ENCODE measurements around the gene PPFIA1. TPM values are rescaled to one million over a fixed set of nuclear protein-coding genes. Genes with fewer than 3 reads are reported as not detected.
A peak's percentile ranks its signal among the peaks of the same experiment; 100 is the strongest.

Gene PPFIA1
- total RNA-seq, 2 donors from 2014 or later = 105 to 118 TPM

DNA sequence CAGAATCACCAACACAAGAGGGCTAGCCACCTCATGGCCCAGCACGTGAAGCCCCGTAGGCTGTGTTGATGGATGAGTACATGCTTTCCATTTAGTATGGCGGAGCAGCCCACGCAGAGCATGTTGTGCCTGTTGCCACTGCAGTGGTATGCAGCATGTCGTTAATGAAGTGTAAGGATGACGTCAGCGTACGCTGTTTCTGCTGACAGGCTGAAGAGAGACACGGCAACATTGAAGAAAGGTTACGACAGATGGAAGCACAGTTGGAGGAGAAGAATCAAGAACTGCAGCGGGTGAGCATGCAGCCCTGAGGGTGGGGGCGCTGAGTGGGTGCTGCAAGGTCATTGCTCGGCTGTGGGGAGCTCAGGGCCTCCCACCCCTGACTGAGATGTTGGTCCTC, 62.8 kb downstream of the PPFIA1 start:
- H3K9ac ChIP-seq (ENCODE audit: extremely low read depth, low read length, poor library complexity, severe bottlenecking) = no peak overlapping the region
- Mint-ChIP-seq H3K9me3 (no peaks in the 10 kb centered on the region), H3K36me3 (ENCODE audit: low read depth) (peaks cover 84% of the 10 kb centered on the region), H3K27me3 (ENCODE audit: insufficient read depth) (no peaks in the 10 kb centered on the region), H3K4me3 (no peak overlapping the region), H3K27ac (no peak overlapping the region), H3K4me1 (peaks cover 9% of the 10 kb centered on the region)
- no peaks in the 10 kb centered on the region for H3K9me3 ChIP-seq (ENCODE audit: control insufficient read depth, low read length)
- peaks cover 98% of the 10 kb centered on the region for H3K36me3 ChIP-seq (ENCODE audit: control insufficient read depth, insufficient read depth, low read length)
- DNase-seq = no peak
- 91 to 93% methylated on average over 12 to 13 of the region's 13 CpGs for WGBS, 2 experiments (ENCODE audit: insufficient coverage in 1 of 2, insufficient read length in 1 of 2)
- H3K27me3 ChIP-seq (ENCODE audit: control insufficient read depth, insufficient read depth, low read length, poor library complexity, severe bottlenecking) = no peaks in the 10 kb centered on the region
- H3K27ac ChIP-seq (ENCODE audit: low read depth, low read length) = no peak overlapping the region
- H3K4me3 ChIP-seq (ENCODE audit: low read length) = no peak overlapping the region
- TF ChIP-seq, protein P1, sequence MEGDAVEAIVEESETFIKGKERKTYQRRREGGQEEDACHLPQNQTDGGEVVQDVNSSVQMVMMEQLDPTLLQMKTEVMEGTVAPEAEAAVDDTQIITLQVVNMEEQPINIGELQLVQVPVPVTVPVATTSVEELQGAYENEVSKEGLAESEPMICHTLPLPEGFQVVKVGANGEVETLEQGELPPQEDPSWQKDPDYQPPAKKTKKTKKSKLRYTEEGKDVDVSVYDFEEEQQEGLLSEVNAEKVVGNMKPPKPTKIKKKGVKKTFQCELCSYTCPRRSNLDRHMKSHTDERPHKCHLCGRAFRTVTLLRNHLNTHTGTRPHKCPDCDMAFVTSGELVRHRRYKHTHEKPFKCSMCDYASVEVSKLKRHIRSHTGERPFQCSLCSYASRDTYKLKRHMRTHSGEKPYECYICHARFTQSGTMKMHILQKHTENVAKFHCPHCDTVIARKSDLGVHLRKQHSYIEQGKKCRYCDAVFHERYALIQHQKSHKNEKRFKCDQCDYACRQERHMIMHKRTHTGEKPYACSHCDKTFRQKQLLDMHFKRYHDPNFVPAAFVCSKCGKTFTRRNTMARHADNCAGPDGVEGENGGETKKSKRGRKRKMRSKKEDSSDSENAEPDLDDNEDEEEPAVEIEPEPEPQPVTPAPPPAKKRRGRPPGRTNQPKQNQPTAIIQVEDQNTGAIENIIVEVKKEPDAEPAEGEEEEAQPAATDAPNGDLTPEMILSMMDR (conservative IDR thresholded peaks at IDR 0.05) = no peak
- peaks cover 7% of the 10 kb centered on the region for H3K4me1 ChIP-seq (ENCODE audit: control insufficient read depth, insufficient read depth, low read length)

DNA sequence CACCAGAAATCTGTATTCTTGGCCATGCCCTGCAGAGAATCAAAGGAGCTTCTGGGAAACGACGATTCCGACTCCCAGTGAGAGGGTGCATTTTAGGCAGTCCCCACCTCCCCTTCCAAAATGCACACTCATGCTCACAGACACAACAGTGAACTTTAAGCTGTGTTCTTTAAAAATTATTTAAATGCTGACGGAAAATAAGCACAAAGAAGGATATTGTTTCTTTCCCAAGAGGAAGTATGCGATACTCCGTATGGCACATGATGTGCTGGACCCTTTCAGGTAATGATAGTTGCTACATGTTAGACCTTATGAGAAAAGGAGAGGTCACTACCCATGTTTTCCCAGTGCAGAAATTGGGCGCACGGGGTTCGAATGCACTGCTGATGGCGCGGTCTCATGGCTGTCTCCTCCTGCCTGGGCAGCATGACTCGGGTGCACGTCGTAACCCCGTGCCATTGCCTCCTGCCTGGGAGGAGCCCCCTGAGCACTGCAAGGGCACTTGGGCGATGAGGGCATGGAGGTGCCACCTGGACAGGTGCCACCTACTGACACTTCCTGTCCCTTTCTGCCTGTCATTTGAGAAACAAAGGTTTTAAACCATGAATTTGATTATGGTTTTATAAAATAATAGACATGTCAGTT, 64.0 kb downstream of the PPFIA1 start:
- Mint-ChIP-seq H3K9me3 (no peaks in the 10 kb centered on the region), H3K27me3 (ENCODE audit: insufficient read depth) (no peaks in the 10 kb centered on the region), H3K27ac (no peak overlapping the region), H3K4me1 (peaks cover 6% of the 10 kb centered on the region), H3K36me3 (ENCODE audit: low read depth) (peaks cover 87% of the 10 kb centered on the region), H3K4me3 (no peak overlapping the region)
- no peak overlapping the region for H3K27ac ChIP-seq (ENCODE audit: low read depth, low read length)
- peaks cover 7% of the 10 kb centered on the region for H3K4me1 ChIP-seq (ENCODE audit: control insufficient read depth, insufficient read depth, low read length)
- no peak for DNase-seq
- TF ChIP-seq, protein P1 (conservative IDR thresholded peaks at IDR 0.05) = no peak
- no peaks in the 10 kb centered on the region for H3K27me3 ChIP-seq (ENCODE audit: control insufficient read depth, insufficient read depth, low read length, poor library complexity, severe bottlenecking)
- H3K4me3 ChIP-seq (ENCODE audit: low read length) = no peak overlapping the region
- H3K36me3 ChIP-seq (ENCODE audit: control insufficient read depth, insufficient read depth, low read length) = peaks cover 97% of the 10 kb centered on the region
- H3K9me3 ChIP-seq (ENCODE audit: control insufficient read depth, low read length) = no peaks in the 10 kb centered on the region
- no peak overlapping the region for H3K9ac ChIP-seq (ENCODE audit: extremely low read depth, low read length, poor library complexity, severe bottlenecking)
- WGBS, 2 experiments (ENCODE audit: insufficient coverage in 1 of 2, insufficient read length in 1 of 2) = 96 to 97% methylated on average over 14 to 16 of the region's 16 CpGs

DNA sequence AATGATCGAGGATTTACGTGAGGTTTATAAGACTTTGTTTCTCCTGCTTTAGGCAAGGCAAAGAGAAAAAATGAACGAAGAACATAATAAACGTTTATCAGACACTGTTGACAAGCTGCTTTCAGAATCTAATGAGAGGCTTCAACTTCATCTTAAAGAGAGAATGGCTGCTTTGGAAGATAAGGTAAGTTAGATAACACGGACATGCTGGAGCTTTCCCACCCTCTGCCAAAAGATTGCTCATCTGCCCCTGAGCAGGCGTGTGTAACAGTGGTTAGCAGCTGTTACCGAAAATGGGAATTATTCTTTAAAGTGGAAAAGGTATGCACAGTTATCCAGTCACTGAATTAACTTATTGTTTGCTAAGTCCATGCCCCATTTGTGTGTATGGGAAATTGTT, 65.0 kb downstream of the PPFIA1 start:
- TF ChIP-seq, protein P1 (conservative IDR thresholded peaks at IDR 0.05) = no peak
- peaks cover 80% of the 10 kb centered on the region for H3K36me3 Mint-ChIP-seq (ENCODE audit: low read depth)
- H3K9me3 Mint-ChIP-seq = no peaks in the 10 kb centered on the region
- H3K4me1 ChIP-seq (ENCODE audit: control insufficient read depth, insufficient read depth, low read length) = peaks cover 7% of the 10 kb centered on the region
- peaks cover 97% of the 10 kb centered on the region for H3K36me3 ChIP-seq (ENCODE audit: control insufficient read depth, insufficient read depth, low read length)
- H3K4me3 ChIP-seq (ENCODE audit: low read length) = no peak overlapping the region
- H3K27me3 ChIP-seq (ENCODE audit: control insufficient read depth, insufficient read depth, low read length, poor library complexity, severe bottlenecking) = no peaks in the 10 kb centered on the region
- no peak overlapping the region for H3K9ac ChIP-seq (ENCODE audit: extremely low read depth, low read length, poor library complexity, severe bottlenecking)
- WGBS, 2 experiments (ENCODE audit: insufficient coverage in 1 of 2, insufficient read length in 1 of 2) = 86 to 97% methylated on average over 7 of the region's 7 CpGs
- H3K27ac ChIP-seq (ENCODE audit: low read depth, low read length) = no peak overlapping the region
- no peak overlapping the region for H3K4me3 Mint-ChIP-seq
- H3K9me3 ChIP-seq (ENCODE audit: control insufficient read depth, low read length) = no peaks in the 10 kb centered on the region
- H3K27ac Mint-ChIP-seq = peak overlapping the region; percentile 73
- H3K4me1 Mint-ChIP-seq = peaks cover 6% of the 10 kb centered on the region
- DNase-seq = no peak
- no peaks in the 10 kb centered on the region for H3K27me3 Mint-ChIP-seq (ENCODE audit: insufficient read depth)
